Stimulated activated CD4-positive, alpha-beta T cell treated with anti-CD3 and anti-CD28 coated beads, TNF-alpha, amount 100 ng/mL, for 1 hour (primary cell): ENCODE results near the gene AKAP8L.
"Not testable (repeated sequence)": the region's sequence is repeated elsewhere in the genome, so short reads cannot be mapped to it uniquely, and the experiment has no call there.

ENCODE experiments used
- DNase-seq, 3 donors: peaks; one replicate each; pipeline ENCODE4 v3.0.0-alpha.2; 2020; ENCODE audit warnings: low read depth in 3 of 3, low spot score in 1 of 3

Gene AKAP8L

DNA sequence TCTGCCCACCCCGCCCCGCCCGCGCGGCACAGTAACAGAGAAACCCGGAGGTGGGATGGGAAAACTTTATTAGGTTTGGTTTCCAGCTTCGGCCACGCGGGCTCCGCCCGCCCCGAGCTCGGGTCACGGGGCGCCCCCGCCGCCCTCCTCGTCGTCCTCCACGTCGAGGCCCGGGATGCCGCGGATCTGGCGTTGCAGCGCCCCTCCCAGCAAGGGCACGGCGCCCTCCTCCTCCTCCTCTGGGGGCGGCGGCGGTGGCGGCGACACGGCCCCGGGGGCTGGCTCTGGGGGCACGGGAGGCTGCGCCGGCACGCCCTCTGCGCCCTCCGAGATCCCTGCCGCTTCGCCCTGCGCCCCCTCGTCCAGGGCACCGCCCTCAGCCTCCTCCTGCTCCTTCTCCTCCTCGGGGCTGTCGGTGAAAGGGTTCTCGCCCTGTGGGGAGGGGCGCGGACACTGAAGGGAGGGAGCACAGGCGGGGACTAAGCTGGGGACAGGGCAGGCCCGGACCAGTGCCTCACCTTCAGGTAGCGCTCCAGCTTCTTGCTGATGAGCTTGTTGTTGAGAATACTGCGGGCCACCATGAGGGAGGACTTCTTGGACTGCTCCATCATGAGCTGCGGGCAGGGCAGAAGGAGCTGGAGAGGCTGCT lies 38.7 kb downstream of the AKAP8L start:
- DNase-seq = no peak

DNA sequence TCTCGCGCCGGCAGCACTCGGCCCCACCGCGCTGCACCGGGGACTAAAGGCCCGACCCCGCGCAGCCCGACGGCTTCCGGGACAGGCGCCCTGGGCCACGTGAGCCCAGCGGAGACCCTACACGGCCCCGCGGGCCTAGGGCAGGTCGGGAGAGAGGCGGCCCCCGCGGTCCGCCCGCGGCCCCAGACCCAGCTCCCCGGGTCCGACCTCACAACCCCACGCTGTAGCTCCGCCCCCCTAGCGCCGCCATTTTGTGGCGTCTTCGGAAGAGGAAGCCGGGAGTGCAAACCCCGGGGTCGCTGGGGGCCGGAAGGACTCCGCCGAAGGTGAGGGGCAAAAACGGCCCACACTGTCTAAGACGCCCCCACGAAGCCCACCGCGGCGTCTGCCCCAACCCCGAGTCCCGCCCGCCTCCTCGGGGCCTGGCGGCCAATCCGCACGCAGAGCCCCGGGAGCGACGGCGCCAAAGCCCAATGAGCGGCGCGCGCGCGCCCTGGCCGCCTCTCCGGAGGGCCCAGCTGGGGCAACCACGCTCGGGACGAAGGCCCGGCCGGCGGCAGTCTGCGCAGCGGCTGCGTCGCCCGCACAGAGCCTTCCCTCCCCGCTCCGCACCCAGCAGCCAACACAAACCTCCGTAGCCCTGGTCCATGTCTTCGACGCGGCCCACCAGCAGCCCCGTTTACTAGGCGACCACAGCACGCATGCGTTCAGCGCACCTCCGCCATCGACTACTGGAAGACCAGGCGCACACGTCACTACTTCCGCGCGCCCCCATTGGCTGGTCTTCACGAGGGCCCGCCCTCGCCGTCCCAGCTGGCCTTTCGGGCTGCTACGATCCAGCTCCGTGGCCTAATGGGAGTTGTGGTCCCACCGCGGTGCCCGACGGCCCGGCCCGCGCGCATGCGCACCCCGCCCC lies 39.4 kb downstream of the AKAP8L start, which contains the start of gene AKAP8:
Gene AKAP8, minus strand, starts transcription at position 705 of the 916 bp plus-strand sequence. Its CDS starts 56 bp downstream, at position 649.
- DNase-seq = peak; percentile 96 to 98 (median 98)

- peak in 1 of 3 donors; percentile 23 for DNase-seq
Observed at GRCh38 chr19:15378534-15379082, 40.2 kb downstream of the AKAP8L start.

GRCh38 chr19:15374796-15375440 lies 43.9 kb downstream of the AKAP8L start:
- DNase-seq = no peak

GRCh38 chr19:15374105-15374651 lies 44.6 kb downstream of the AKAP8L start:
- no peak for DNase-seq

DNA sequence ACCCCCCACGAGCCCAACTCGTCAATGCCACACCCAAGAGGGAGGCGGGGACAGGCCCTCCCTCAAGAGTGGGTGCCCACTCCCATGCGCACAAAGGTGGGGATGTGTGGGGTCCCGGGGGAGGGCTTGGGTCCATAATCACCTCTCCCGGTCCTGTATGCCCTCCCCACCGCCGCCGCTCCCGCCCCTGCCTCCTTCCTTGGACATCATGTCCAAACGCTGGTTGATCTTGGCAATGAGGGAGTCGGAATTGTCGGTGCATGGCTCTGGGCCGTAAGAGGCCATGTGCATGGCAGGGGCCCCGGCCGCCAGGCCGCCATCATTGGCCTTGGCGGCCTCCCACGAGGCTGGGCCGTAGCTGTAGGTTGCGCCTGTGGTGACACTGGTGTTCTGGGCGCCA lies 45.1 kb downstream of the AKAP8L start:
- DNase-seq = no peak

DNA sequence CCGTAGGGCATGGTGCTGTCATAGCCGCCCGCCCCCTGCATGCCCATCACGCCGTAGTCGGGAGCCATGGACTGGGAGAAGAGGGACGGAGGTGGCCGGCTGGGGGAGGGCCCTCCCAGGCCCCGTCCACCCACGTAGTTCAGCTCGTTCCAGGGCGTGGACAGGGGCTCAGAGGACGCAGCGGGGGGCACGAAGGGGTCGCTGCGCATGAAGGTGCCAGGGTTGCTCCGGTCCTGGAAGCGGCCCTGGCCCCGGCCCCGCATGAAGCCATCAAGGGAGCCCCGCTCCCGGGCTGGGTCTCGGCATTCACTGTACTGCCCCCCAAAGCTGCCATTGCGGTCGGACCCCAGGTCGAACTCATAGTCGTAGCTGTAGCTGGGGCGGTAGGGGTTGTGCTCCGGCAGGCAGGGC lies 45.9 kb downstream of the AKAP8L start:
- no peak for DNase-seq

GRCh38 chr19:15372470-15372869 lies 46.3 kb downstream of the AKAP8L start:
- DNase-seq = no peak

DNA sequence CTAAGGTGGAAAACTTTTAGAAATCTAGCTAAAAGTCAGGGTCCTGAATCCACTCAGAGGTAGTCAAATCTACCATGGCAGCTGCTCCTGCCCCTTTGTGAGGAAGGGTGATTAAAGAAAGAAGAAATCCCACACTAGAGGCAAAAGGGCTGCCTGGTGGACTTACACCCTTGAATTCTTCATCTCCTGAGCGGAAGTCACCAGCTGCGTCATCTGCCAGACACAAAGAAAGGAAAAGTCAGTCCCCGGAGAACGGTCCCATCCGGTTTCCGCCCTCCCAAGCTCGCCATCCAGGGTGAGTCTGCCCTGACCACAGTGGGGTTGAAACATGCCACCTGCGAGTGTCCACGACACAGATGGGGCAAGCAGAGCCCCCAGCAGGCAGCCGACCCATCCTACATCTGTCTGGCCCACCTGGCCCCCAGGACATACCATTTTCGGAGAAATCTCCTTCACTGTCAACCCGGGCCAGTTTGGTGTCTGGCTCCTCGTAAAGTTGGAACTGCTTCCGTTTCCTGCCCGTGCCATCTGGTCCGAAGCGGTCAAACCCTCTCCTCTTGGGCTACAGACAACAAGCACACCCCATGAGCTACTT lies 46.9 kb downstream of the AKAP8L start:
- DNase-seq = no peak

DNA sequence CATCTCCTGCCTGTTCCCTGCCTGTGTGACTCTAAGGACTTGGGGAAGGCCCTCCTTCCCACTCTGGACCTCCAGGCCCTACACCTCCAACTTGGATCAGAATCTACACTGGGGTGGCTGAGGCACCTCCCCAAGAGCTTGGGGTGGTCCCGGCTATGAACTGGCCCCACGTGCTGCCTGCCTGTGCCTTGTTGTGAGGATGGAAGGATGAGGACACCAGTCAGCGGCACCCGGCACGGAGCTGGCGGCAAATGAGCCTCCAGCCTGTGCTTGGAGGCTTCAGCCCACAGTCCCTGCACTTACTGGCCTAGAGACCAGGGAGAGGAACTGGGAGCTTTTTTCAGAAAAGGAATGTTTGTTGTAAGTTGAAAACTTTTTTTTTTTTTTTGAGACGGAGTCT lies 47.7 kb downstream of the AKAP8L start:
- DNase-seq = no peak

DNA sequence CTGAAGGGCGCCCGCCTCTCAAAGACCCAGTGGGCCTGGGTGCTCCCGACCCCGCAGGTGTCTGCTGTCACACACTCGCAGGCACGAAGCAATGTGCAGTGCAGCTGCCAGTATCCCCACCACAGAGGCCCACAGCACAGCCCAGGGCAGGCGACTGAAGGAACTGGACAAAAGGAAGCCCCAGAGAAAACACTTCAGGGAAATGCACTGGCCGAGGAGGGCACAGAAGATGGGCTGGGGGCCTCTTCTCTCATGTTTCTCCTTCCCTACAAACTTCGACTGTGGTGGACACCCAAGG lies 49.2 kb downstream of the AKAP8L start:
- no peak for DNase-seq

DNA sequence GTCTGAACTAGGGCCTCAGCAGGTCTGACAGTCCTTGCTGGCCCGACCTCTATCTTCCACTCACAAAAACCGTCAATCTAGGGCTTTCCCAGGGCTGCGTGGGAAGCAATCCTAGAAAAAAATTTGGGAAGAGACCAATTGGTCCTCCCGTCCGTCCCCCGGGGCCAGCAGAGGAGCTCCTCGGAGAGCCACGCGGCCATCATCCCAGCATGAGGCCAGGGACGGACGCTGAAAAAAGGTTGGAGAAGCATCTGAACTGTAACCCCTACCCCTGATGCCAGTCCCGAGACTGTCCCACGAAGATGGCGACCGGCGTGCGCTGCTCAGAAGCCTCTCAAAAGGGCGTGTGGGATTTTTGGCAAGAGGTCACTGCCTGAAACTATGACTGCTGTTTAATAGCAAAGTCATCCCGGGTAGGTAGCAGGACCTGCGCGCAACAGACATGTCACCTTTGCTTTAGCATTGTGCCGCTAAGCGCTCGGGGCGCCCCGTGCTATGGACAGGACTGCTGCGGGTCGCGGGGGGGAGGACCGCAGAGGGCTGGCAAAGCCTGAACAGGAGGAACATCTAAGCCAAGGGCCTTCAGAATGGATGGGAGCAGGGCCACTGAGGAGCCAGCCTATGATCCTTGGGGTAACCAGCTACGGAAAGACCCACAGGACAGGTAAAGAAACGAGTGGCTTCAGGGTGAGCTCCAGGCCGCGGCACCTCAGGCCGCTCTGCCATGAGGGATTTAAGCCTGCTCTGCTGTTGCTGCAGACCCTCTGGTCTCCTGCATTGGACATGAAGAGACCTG lies 49.8 kb downstream of the AKAP8L start:
- no peak for DNase-seq

DNA sequence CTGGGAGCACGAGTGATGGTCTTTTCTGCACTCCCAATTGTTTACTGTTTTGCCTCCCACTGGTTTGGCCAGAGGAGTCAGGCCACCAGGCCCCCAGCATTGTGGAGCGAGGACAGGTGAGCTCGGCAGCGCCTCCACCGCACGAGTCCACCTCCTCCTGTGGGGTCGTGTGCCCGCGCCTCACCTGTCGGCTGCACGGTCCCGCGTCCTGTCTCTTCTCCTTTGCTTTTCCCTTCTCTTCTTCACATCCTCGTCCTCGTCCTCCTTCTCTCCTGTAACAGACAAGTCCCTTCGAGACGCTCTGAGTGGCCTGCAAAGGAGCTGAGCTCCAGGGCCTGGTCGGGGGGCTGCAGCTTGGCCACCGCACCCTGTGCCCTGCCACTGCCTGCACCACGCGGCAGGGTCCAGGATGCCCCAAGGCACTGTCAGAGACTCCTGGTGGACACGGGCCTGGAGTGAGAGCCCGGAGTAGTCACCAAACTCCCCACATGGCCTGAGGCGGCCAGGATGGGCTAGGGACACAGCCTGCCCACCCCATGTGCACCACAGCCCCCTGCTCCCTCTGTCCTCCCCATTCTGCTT lies 50.6 kb downstream of the AKAP8L start:
- no peak for DNase-seq

- no peak for DNase-seq
Observed at GRCh38 chr19:15367439-15367838, 51.3 kb downstream of the AKAP8L start.

DNA sequence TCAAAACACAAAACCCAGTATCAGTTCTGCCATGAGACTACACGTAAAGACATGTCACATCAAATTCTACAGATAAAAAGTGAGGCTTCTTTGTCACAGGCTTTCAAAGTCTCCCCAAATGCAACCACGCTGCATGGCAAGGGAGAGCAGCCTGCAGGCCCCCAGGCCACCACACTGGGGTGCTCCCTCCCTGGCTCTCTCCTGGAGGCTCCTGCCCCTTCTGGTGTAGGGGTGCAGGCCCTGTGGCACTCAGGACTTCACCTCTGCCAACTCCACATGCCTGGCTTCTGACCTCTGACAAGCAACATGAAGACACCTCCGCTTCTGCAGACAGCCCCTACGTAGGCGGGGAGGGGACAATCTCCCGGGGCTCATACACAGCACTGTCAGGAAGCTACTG lies 53.5 kb downstream of the AKAP8L start:
- DNase-seq = no peak

DNA sequence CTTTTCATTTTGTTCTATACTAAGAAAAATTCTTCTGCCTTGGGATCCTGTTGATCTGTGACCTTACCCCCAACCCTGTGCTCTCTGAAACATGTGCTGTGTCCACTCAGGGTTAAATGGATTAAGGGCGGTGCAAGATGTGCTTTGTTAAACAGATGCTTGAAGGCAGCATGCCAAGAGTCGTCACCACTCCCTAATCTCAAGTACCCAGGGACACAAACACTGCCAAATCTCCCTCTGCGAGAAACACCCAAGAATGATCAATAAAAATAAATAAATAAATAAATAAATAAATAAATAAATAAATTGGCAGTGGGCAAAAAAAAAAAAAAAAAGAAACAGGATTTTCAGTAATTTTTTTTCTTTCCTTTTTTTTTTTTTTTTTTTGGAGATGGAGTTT lies 55.0 kb downstream of the AKAP8L start:
- DNase-seq = not testable (repeated sequence)

- DNase-seq = not testable (repeated sequence)
Observed at GRCh38 chr19:15363048-15363447, 55.7 kb downstream of the AKAP8L start.

DNA sequence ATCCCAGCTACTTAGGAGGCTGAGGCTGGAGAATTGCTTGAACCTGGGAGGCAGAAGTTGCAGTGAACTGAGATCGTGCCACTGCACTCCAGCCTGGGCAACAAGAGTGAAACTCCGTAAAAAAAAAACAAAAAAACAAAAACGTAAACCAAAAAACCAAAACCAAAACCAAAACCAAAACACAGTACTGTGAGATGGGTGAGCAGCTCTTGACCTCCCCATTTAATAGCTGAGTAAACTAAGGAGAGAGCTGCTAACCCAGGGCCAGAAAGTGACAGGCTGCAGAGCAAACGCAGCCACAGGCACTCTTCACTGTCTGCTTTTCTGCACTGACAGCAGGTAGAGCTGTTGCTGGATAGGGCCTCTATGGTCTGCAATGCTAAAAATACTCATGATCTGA lies 58.8 kb downstream of the AKAP8L start:
- not testable (repeated sequence) for DNase-seq

DNA sequence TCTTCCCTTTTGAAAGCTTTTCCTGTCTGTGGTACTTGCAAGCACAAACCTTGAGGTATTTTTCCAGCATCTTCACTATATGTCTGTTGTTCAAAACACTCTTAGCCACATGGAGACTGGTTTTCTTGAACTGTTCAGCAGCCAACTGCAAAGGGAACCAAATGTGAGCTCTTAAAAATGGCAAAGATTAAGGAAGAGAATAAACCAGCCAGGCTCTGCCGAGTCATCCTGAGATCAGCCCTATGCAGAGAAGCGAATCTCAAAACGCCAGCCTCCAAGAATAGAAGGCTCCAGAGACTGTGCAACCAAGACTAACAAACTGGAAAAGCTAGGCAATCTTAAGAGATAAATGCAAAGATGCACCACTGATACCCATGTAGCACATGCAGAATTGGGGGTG lies 59.9 kb downstream of the AKAP8L start:
- DNase-seq = no peak

- DNase-seq = no peak
Observed at GRCh38 chr19:15357906-15358305, 60.9 kb downstream of the AKAP8L start.
